HCT116 (cell line): Measurements from ENCODE around the gene KIF5C.

ENCODE experiments used
- CTCF ChIP-seq, 3 experiments: fragments of 200-600 bp in 1 of 3; sonication (generic) in 1 of 3; IDR thresholded peaks in 2 of 3; conservative IDR thresholded peaks in 1 of 3; 2 replicates each; pipeline ENCODE4 v1.5.1; 2012 to 2017; ENCODE audit warnings: low read depth in 2 of 3, low read length in 2 of 3, antibody characterized with exemption in 1 of 3, borderline replicate concordance in 1 of 3, control low read depth in 1 of 3, mild to moderate bottlenecking in 1 of 3, mixed read lengths in 1 of 3, mixed run types in 1 of 3, moderate library complexity in 1 of 3; ENCODE audit not compliant: insufficient read depth in 1 of 3
- EGR1 ChIP-seq: IDR thresholded peaks from 2 replicates; pipeline ENCODE4 v1.6.1; 2012; ENCODE audit warnings: low read depth
- ELF1 ChIP-seq: IDR thresholded peaks from 2 replicates; pipeline ENCODE4 v1.6.1; 2012; ENCODE audit warnings: low read depth, borderline replicate concordance

- TF ChIP-seq CTCF (IDR thresholded peaks at IDR 0.05 in 2 of 3, conservative IDR thresholded peaks at IDR 0.05 in 1 of 3; ENCODE audit: borderline replicate concordance in 1 of 3, insufficient read depth in 1 of 3, low read depth in 2 of 3, low read length in 2 of 3), result no peak
- no peak for TF ChIP-seq EGR1
- TF ChIP-seq ELF1, result no peak
Observed at GRCh38 chr2:148896136-148896535, 21.1 kb downstream of the KIF5C start.
